Chondrocyte (in vitro differentiated cells): ENCODE results near the gene CHTF18. TPM values are rescaled to one million over a fixed set of nuclear protein-coding genes. Genes with fewer than 3 reads are reported as not detected.
"Not testable (repeated sequence)": the region's sequence is repeated elsewhere in the genome, so short reads cannot be mapped to it uniquely, and the experiment has no call there.

Experiments
- DNase-seq: peaks from one replicate; pipeline ENCODE4 v3.0.0; 2021; ENCODE audit warnings: mixed read lengths, low spot score
- H3K27ac Mint-ChIP-seq: one replicate; pipeline ENCODE4 v1.8.0; 2021; ENCODE audit warnings: mild to moderate bottlenecking, moderate library complexity, mixed read lengths; ENCODE audit not compliant: unreplicated experiment
- H3K27me3 Mint-ChIP-seq: 2 replicates; pipeline ENCODE4 v1.8.0; 2021; ENCODE audit warnings: low read depth, mixed read lengths
- H3K36me3 Mint-ChIP-seq: 2 replicates; pipeline ENCODE4 v1.8.0; 2021; ENCODE audit warnings: low read depth, mixed read lengths
- H3K4me1 Mint-ChIP-seq: 2 replicates; pipeline ENCODE4 v1.8.0; 2021; ENCODE audit warnings: low read depth, mild to moderate bottlenecking, mixed read lengths
- H3K4me3 Mint-ChIP-seq: one replicate; pipeline ENCODE4 v1.8.0; 2021; ENCODE audit warnings: mild to moderate bottlenecking, moderate library complexity, mixed read lengths; ENCODE audit not compliant: unreplicated experiment
- H3K9me3 Mint-ChIP-seq: 2 replicates; pipeline ENCODE4 v1.8.0; 2021; ENCODE audit warnings: low read depth, mixed read lengths
- CTCF ChIP-seq: fragments of 200-600 bp; sonication (generic); IDR thresholded peaks from 2 replicates; pipeline ENCODE4 v1.5.0; 2021; ENCODE audit warnings: antibody characterized with exemption, mild to moderate bottlenecking, moderate library complexity
- total RNA-seq: library from RNA; stranded (reverse); gene quantifications from 3 replicates; pipeline ENCODE4 v1.2.1, GENCODE V29; 2021

CHTF18 gene
- total RNA-seq, 1 donor from 2014 or later = 12.8 TPM

DNA sequence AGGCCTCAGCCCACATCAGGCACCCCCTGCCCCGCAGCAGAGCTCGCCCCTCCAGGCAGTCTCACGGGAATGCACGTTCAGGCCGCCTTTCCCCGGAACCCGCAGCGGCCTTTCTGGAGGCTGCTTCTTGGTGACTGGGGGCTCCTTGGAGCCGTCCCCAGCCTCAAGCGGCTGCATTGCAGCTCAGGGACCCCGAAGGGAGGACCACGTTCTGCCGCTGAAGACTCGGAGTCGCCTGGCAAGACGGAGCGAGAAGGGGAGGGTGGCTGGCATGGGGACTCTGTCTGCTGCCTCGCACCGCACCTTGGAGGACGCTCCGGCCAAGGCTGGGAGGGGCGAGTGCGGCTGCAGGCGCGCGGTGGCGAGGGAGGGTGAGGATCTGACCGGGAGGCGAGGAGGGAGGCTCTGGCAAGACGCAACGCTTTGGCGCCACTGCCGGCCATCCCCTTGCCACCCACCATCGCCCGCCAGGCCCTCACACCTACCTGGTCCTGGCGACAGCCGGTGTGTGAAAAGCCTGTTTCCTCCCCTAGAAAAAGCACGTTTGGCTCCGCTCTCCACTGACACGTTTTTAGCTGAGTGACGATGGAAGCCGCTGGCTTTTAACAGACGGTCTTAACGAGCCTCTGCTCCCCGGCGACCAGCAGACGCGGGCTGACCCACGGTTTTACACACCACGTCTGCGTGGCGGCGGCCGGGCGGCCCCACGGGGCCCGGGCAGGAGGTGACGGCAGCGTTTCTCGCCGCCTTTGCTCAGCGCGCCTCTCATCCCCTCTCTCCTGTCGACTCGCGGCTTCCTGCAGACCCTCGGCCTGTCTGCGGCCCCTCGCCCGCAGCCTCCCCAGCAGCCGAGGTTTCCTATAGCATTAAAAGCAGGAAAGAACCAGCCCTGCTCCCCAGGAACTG, 28.8 kb downstream of the CHTF18 start:
- Mint-ChIP-seq H3K27ac (no peak overlapping the region), H3K4me1 (peaks cover 11% of the 10 kb centered on the region), H3K27me3 (peaks cover 18% of the 10 kb centered on the region), H3K4me3 (no peak overlapping the region), H3K9me3 (no peaks in the 10 kb centered on the region), H3K36me3 (no peaks in the 10 kb centered on the region)
- TF ChIP-seq CTCF = no peak
- DNase-seq = no peak

GRCh38 chr16:818132-818531, 29.7 kb downstream of the CHTF18 start:
- TF ChIP-seq CTCF = no peak
- no peak for DNase-seq
- H3K27ac Mint-ChIP-seq = no peak overlapping the region
- no peak overlapping the region for H3K4me3 Mint-ChIP-seq
- H3K4me1 Mint-ChIP-seq = peaks cover 11% of the 10 kb centered on the region
- H3K9me3 Mint-ChIP-seq = no peaks in the 10 kb centered on the region
- peaks cover 14% of the 10 kb centered on the region for H3K27me3 Mint-ChIP-seq
- H3K36me3 Mint-ChIP-seq = no peaks in the 10 kb centered on the region

- Mint-ChIP-seq H3K4me1 (peaks cover 11% of the 10 kb centered on the region), H3K36me3 (no peaks in the 10 kb centered on the region), H3K27me3 (peaks cover 16% of the 10 kb centered on the region), H3K4me3 (no peak overlapping the region), H3K9me3 (no peaks in the 10 kb centered on the region), H3K27ac (no peak overlapping the region)
- no peak for TF ChIP-seq CTCF
- no peak for DNase-seq
Observed at GRCh38 chr16:818592-818991, 30.2 kb downstream of the CHTF18 start.

DNA sequence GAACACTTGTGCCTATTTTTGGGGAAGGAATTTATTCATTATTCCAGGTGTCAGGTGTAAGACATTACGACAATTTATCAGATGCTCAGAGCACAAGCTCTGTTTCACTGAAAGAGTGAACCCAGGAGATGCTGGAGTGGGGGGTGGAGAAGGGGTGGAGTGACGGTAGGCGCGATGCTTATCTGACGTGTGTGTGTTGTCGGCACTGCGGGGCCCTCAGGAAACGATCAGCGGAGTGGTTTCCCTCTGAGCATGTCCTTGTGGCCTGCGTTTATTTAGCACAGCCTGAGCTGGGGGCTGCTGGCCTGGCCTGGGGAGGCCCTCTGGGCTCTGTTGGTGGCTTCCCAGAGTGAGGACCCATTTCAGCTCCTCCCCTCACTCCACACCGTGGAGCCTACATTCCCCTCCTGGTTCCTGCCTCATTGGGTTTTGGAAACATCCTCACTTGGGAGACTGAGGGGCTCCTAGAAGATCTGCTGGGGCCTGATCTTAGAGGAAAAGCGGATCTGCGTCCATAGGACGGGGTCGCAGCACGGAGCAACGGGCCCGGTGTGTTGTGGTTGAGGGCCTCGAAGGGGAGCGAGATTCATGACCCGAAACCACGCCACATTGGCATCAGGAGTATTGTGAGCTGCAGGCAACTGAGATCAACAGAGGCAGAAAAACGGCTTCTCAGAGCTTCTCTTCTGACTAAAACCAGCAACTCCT, 31.1 kb downstream of the CHTF18 start:
- no peak for DNase-seq
- Mint-ChIP-seq H3K4me3 (no peak overlapping the region), H3K4me1 (peaks cover 6% of the 10 kb centered on the region), H3K27me3 (peaks cover 16% of the 10 kb centered on the region), H3K27ac (no peak overlapping the region), H3K9me3 (no peaks in the 10 kb centered on the region), H3K36me3 (no peaks in the 10 kb centered on the region)
- no peak for TF ChIP-seq CTCF

DNA sequence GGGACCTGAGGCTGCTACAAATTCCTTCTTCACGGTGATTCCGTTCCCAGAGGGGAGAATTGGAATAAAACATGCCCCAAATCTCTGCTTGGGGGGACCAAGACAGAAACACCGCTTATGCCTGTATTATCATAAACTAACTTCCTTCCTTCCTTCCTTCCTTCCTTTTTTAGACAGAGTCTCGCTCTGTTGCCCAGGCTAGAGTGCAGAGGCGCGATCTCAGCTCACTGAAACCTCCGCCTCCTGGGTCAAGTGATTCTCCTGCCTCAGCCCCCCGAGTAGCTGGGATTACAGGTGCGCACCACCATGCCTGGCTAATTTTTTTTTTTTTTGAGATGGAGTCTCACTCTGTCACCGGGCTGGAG, 31.6 kb downstream of the CHTF18 start:
- H3K4me1 Mint-ChIP-seq, H3K4me3 Mint-ChIP-seq, DNase-seq, H3K36me3 Mint-ChIP-seq, H3K27ac Mint-ChIP-seq, H3K9me3 Mint-ChIP-seq: not testable (repeated sequence)
- H3K27me3 Mint-ChIP-seq = peaks cover 16% of the 10 kb centered on the region
